Activated B cell treated with CpG ODN at 0.5 μM for 24 hours (primary cell): ENCODE results near the gene ETV3. TPM values are rescaled to one million over a fixed set of nuclear protein-coding genes. Genes with fewer than 3 reads are reported as not detected.
A peak's percentile ranks its signal among the peaks of the same experiment; 100 is the strongest.

Source experiments
- ATAC-seq: fragments of 200-7000 bp; cut with Tn5 transposase; one replicate; pipeline ENCODE4 v1.10.0; 2021; ENCODE audit warnings: low read depth, mild to moderate bottlenecking, moderate library complexity
- CTCF ChIA-PET: fragments of 350-600 bp; sonication (Branson Sonifier 250); formaldehyde crosslinking; loops from one replicate; lab custom pipeline; 2021; ENCODE audit warnings: antibody characterized with exemption; lab: Charles Lee
- POLR2A ChIA-PET: fragments of 350-600 bp; sonication (Branson Sonifier 250); formaldehyde crosslinking; loops from one replicate; lab custom pipeline; 2021; ENCODE audit warnings: antibody characterized with exemption; lab: Charles Lee
- DNase-seq: peaks from one replicate; pipeline ENCODE4 v3.0.0; 2022
- H3K27ac Mint-ChIP-seq: one replicate; pipeline ENCODE4 v1.8.0; 2020; ENCODE audit warnings: mixed read lengths
- H3K27me3 Mint-ChIP-seq: one replicate; pipeline ENCODE4 v1.8.0; 2021; ENCODE audit warnings: mixed read lengths
- H3K36me3 Mint-ChIP-seq: one replicate; pipeline ENCODE4 v1.8.0; 2021; ENCODE audit warnings: low read depth, mixed read lengths
- H3K4me1 Mint-ChIP-seq: one replicate; pipeline ENCODE4 v1.8.0; 2021; ENCODE audit warnings: mixed read lengths
- H3K4me3 Mint-ChIP-seq: one replicate; pipeline ENCODE4 v1.8.0; 2020; ENCODE audit warnings: mild to moderate bottlenecking, mixed read lengths
- H3K9me3 Mint-ChIP-seq: one replicate; pipeline ENCODE4 v1.8.0; 2020; ENCODE audit warnings: mixed read lengths
- CTCF ChIP-seq: fragments of 200-600 bp; IDR thresholded peaks from one replicate; pipeline ENCODE4 v1.8.0; 2022; ENCODE audit warnings: antibody characterized with exemption, mild to moderate bottlenecking
- intact Hi-C: fragments of 100-400 bp; cut with micrococcal nuclease; formaldehyde crosslinking; loops from one replicate; pipeline ENCODE4 v1.15.1; 2024
- total RNA-seq: library from RNA; stranded (reverse); gene quantifications from 2 replicates; pipeline ENCODE4 v1.2.3, GENCODE V29; 2022

The ETV3 gene
- total RNA-seq, 1 donor from 2014 or later = 31.3 TPM

- Mint-ChIP-seq H3K9me3 (no peaks in the 10 kb centered on the region), H3K36me3 (peaks cover 23% of the 10 kb centered on the region), H3K4me1 (peaks cover 38% of the 10 kb centered on the region), H3K27me3 (peaks cover 2% of the 10 kb centered on the region), H3K27ac (peak overlapping the region; percentile 89), H3K4me3 (peak overlapping the region; percentile 94)
- TF ChIP-seq CTCF = no peak
- ATAC-seq = no peak
- no peak for DNase-seq
- POLR2A ChIA-PET = interaction anchor here (1.9 kb wide), 1 partner anchor 8 kb away, joined by 8 read pairs; no protein-coding TSS in a partner anchor
- intact Hi-C loops = no loop called here
- CTCF ChIA-PET = interaction anchor here (2.2 to 2.5 kb wide), 2 partner anchors 16 to 50 kb away, joined by 10 to 12 read pairs; no protein-coding TSS in a partner anchor
Measured at GRCh38 chr1:157140063-157140588, 1.9 kb upstream of the ETV3 start.

- ChIA-PET POLR2A (interaction anchor here (0.5 to 1.9 kb wide), 3 partner anchors 9 to 33 kb away, joined by 7 to 8 read pairs (median 8); no protein-coding TSS in a partner anchor), CTCF (interaction anchor here (2.2 to 2.5 kb wide), 2 partner anchors 17 to 49 kb away, joined by 10 to 12 read pairs; no protein-coding TSS in a partner anchor)
- Mint-ChIP-seq H3K4me1 (peaks cover 41% of the 10 kb centered on the region), H3K9me3 (no peaks in the 10 kb centered on the region), H3K27me3 (no peaks in the 10 kb centered on the region), H3K27ac (peak overlapping the region; percentile 89), H3K4me3 (peak overlapping the region; percentile 94), H3K36me3 (peaks cover 32% of the 10 kb centered on the region)
- no peak for TF ChIP-seq CTCF
- ATAC-seq (no peak), DNase-seq (no peak)
- intact Hi-C loops = loop anchor here (2.0 kb wide), 1 partner anchor 32 kb away; no protein-coding TSS in a partner anchor
Measured at GRCh38 chr1:157139052-157139715, 989 bp upstream of the ETV3 start.

GRCh38 chr1:157137408-157138219 is 581 bp downstream of the ETV3 start:
- H3K36me3 Mint-ChIP-seq = peaks cover 47% of the 10 kb centered on the region
- H3K4me3 Mint-ChIP-seq = peak overlapping the region; percentile 94
- peak overlapping the region; percentile 84 for H3K27ac Mint-ChIP-seq
- no peaks in the 10 kb centered on the region for H3K27me3 Mint-ChIP-seq
- intact Hi-C loops = loop anchor here (2.0 kb wide), 1 partner anchor 31 kb away; no protein-coding TSS in a partner anchor
- TF ChIP-seq CTCF = no peak
- POLR2A ChIA-PET = interaction anchor here (0.6 to 1.5 kb wide), 7 partner anchors 12 to 58 kb away, joined by 3 to 7 read pairs (median 4); no protein-coding TSS in a partner anchor
- DNase-seq (no peak), ATAC-seq (peak; percentile 26)
- H3K4me1 Mint-ChIP-seq = peaks cover 46% of the 10 kb centered on the region
- CTCF ChIA-PET = interaction anchor here (0.5 to 2.5 kb wide), 2 partner anchors 47 to 701 kb away, joined by 3 to 10 read pairs; no protein-coding TSS in a partner anchor
- no peaks in the 10 kb centered on the region for H3K9me3 Mint-ChIP-seq

GRCh38 chr1:157137046-157137407 is 1.2 kb downstream of the ETV3 start:
- H3K4me1 Mint-ChIP-seq = peaks cover 42% of the 10 kb centered on the region
- TF ChIP-seq CTCF = no peak
- H3K4me3 Mint-ChIP-seq = peak overlapping the region; percentile 94
- H3K27me3 Mint-ChIP-seq = no peaks in the 10 kb centered on the region
- ATAC-seq = no peak
- DNase-seq = no peak
- H3K36me3 Mint-ChIP-seq = peaks cover 53% of the 10 kb centered on the region
- peak overlapping the region; percentile 84 for H3K27ac Mint-ChIP-seq
- ChIA-PET POLR2A (interaction anchor here (0.8 to 1.4 kb wide), 3 partner anchors 19 to 31 kb away, joined by 3 to 4 read pairs (median 3); no protein-coding TSS in a partner anchor), CTCF (interaction anchor here (1.9 kb wide), 1 partner anchor 47 kb away, joined by 6 read pairs; no protein-coding TSS in a partner anchor)
- intact Hi-C loops = no loop called here
- H3K9me3 Mint-ChIP-seq = no peaks in the 10 kb centered on the region
